ENCODE data around the gene RABGAP1L.

The RABGAP1L gene

DNA sequence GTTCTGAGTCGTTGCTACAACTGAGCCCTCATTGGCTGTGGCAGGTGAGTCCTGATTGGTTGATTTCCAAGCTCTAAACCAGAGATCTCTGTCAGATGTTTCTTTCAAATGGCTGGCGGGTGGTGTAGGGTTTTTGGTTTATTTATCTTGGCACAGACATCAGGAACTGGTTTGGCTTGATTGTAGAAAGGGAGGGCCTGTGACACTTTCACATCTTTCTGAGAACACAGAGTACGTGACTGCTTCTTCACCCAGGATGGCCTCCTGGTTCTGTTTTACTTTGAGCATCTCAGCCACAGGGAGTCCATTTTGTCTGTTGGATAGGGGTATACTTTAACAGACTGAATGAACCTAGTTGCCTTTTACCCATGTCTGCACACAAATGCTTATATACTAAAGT, 199.0 kb downstream of the RABGAP1L start:
- no peak overlapping the region for H3K4me3 ChIP-seq (ENCODE audit: control insufficient read depth in 1 of 7, extremely low read depth in 1 of 7, insufficient read depth in 4 of 7, low read depth in 2 of 7, low read length in 6 of 7)
- 100% methylated on average over 3 of the region's 3 CpGs for WGBS (ENCODE audit: insufficient coverage)

DNA sequence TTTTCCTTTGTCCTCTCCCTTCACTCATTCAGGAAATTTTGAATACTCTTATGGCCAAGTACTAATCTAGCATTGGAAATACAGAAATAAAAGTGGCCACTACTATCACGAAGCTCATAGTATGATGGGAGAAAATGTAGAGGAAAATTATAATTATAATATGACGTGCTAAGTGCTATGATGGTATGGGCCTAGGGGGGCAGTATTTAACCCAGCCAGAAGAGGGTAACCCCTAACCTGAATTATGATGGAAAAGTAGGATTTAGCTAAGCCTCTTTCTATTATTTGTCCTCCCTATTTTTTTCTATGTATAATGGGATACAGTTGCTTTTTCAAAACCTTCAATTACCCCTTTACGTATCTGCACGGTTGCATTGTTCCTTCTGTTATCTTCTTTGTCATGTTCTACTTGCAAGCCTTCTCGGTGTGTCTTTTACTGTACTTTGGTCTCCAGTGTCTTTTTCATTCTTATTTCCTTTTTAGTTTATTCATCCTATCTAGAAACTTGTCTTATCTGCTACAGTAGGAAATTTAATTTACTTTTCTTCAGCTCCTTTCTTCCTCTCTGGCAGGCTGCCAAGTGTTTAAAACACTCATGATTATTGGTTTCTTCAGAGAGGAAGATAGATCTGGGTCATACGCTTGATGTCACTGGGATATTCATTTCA, 199.6 kb downstream of the RABGAP1L start:
- ChIA-PET CTCF (no interaction called here), POLR2A (no interaction called here)
- H3K4me1 ChIP-seq (ENCODE audit: control extremely low read depth in 1 of 4, control insufficient read depth in 4 of 4, insufficient read depth in 4 of 4, low read length in 3 of 4), result no peaks in the 10 kb centered on the region
- WGBS (ENCODE audit: insufficient coverage), result 97% methylated on average over 4 of the region's 6 CpGs
- H3K27ac ChIP-seq (ENCODE audit: insufficient read depth in 1 of 2, low read depth in 1 of 2, low read length in 2 of 2, poor library complexity in 1 of 2, severe bottlenecking in 2 of 2), result no peak overlapping the region
- H3K9me3 ChIP-seq (ENCODE audit: control extremely low read depth in 1 of 5, control insufficient read depth in 4 of 5, insufficient read depth in 2 of 5, low read depth in 1 of 5, low read length in 4 of 5), result no peaks in the 10 kb centered on the region
- peak in 2 of 3 donors; percentile 0 to 2 for DNase-seq
- H3K27me3 ChIP-seq (replicated peaks in 2 of 5; ENCODE audit: control insufficient read depth in 4 of 5, insufficient read depth in 5 of 5, low read length in 4 of 5), result no peaks in the 10 kb centered on the region
- H3K4me3 ChIP-seq (ENCODE audit: control insufficient read depth in 1 of 7, extremely low read depth in 1 of 7, insufficient read depth in 4 of 7, low read depth in 2 of 7, low read length in 6 of 7), result no peak overlapping the region
- H3K36me3 ChIP-seq (ENCODE audit: control insufficient read depth in 4 of 4, insufficient read depth in 4 of 4, low read length in 3 of 4), result peaks cover 0 to 3% (median 0%) of the 10 kb centered on the region in 4 experiments

More for the DNA sequence above, 199.0 kb downstream of the RABGAP1L start:
- Histone ChIP-seq H3K4me1 (ENCODE audit: control extremely low read depth in 1 of 4, control insufficient read depth in 4 of 4, insufficient read depth in 4 of 4, low read length in 3 of 4) (no peaks in the 10 kb centered on the region), H3K27me3 (replicated peaks in 2 of 5; ENCODE audit: control insufficient read depth in 4 of 5, insufficient read depth in 5 of 5, low read length in 4 of 5) (no peaks in the 10 kb centered on the region), H3K36me3 (ENCODE audit: control insufficient read depth in 4 of 4, insufficient read depth in 4 of 4, low read length in 3 of 4) (peaks cover 0 to 3% (median 0%) of the 10 kb centered on the region in 4 experiments), H3K9me3 (ENCODE audit: control extremely low read depth in 1 of 5, control insufficient read depth in 4 of 5, insufficient read depth in 2 of 5, low read depth in 1 of 5, low read length in 4 of 5) (no peaks in the 10 kb centered on the region), H3K27ac (ENCODE audit: insufficient read depth in 1 of 2, low read depth in 1 of 2, low read length in 2 of 2, poor library complexity in 1 of 2, severe bottlenecking in 2 of 2) (no peak overlapping the region)
- ChIA-PET POLR2A (no interaction called here), CTCF (no interaction called here)
- DNase-seq, result no peak

DNA sequence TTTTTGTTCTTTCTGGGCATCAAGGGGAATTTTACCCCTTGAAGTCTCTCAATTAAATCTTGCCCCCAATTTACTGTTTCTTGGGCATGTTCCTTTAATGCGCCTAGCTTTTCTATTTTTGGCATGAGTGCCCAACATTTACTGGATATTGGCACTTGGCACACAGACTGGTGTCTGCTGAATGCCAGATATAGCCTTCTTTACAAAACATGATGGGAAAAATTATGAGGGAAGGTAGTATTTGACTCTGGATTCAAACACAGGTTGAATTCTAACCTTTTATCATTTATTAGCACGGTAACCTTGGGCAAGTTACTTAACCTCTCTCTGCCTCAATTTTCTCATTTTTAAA, 200.1 kb downstream of the RABGAP1L start:
- ChIA-PET CTCF (no interaction called here), POLR2A (no interaction called here)
- DNase-seq, result no peak
- Histone ChIP-seq H3K27ac (ENCODE audit: insufficient read depth in 1 of 2, low read depth in 1 of 2, low read length in 2 of 2, poor library complexity in 1 of 2, severe bottlenecking in 2 of 2) (no peak overlapping the region), H3K36me3 (ENCODE audit: control insufficient read depth in 4 of 4, insufficient read depth in 4 of 4, low read length in 3 of 4) (peaks cover 0 to 3% (median 0%) of the 10 kb centered on the region in 4 experiments), H3K4me3 (ENCODE audit: control insufficient read depth in 1 of 7, extremely low read depth in 1 of 7, insufficient read depth in 4 of 7, low read depth in 2 of 7, low read length in 6 of 7) (no peak overlapping the region), H3K27me3 (replicated peaks in 2 of 5; ENCODE audit: control insufficient read depth in 4 of 5, insufficient read depth in 5 of 5, low read length in 4 of 5) (no peaks in the 10 kb centered on the region), H3K4me1 (ENCODE audit: control extremely low read depth in 1 of 4, control insufficient read depth in 4 of 4, insufficient read depth in 4 of 4, low read length in 3 of 4) (no peaks in the 10 kb centered on the region), H3K9me3 (ENCODE audit: control extremely low read depth in 1 of 5, control insufficient read depth in 4 of 5, insufficient read depth in 2 of 5, low read depth in 1 of 5, low read length in 4 of 5) (no peaks in the 10 kb centered on the region)
- 100% methylated on average over 1 of the region's 2 CpGs for WGBS (ENCODE audit: insufficient coverage)

DNA sequence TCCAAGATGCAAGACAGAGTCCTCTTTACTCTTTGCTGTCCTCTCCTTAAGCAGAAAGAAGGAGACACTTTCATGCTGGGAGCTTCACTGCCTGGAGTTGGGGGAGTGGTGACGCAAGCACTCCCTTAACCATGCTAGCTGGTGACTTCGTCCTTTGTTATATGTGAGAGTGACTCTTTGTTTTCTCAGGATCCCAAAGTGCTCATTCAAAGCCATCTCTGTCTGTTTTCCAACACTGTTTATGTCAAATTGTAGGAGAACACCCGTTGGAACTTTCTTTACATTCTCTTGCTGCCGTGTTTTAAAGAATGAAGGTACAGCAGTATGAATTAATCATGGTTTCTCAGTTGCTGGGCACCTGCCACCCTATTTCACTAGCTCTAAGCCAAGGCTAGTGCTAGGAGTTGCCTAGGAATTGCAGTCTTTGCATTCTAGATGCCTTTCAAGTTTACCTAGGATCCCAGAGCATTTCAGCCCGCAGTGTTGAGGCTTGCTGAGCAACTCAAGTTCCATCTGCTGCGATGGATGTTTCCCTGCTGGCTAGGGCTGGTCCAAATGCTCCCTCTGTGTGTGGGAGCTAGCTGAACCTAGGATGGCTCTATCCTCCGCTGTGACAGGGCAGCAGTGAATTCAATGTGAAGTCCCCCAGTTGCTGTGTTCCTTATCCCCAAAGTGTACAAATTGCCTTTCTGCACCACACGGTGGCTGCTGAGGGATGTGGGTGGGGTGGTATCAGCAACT, 205.8 kb downstream of the RABGAP1L start:
- 98% methylated on average over 4 of the region's 8 CpGs for WGBS (ENCODE audit: insufficient coverage)

DNA sequence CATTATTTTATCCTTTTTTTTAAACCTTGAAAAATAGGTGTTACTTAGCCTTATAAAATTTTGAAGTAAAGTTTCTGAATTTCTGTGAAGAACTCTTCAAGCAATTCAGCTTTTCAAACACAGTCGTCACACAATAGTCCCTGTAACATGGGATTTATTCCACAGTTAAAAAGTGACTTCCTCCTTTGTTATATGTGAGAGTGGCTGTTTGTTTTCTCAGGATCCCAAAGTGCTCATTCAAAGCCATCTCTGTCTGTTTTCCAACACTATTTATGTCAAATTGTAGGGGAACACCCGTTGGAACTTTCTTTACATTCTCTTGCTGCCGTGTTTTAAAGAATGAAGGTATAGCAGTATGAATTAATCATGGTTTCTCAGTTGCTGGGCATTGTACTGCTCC, 207.6 kb downstream of the RABGAP1L start:
- H3K4me3 ChIP-seq (ENCODE audit: control insufficient read depth in 1 of 7, extremely low read depth in 1 of 7, insufficient read depth in 4 of 7, low read depth in 2 of 7, low read length in 6 of 7), result no peak overlapping the region
- no peaks in the 10 kb centered on the region for H3K36me3 ChIP-seq (ENCODE audit: control insufficient read depth in 4 of 4, insufficient read depth in 4 of 4, low read length in 3 of 4)
- no peaks in the 10 kb centered on the region for H3K9me3 ChIP-seq (ENCODE audit: control extremely low read depth in 1 of 5, control insufficient read depth in 4 of 5, insufficient read depth in 2 of 5, low read depth in 1 of 5, low read length in 4 of 5)
- H3K27ac ChIP-seq (ENCODE audit: insufficient read depth in 1 of 2, low read depth in 1 of 2, low read length in 2 of 2, poor library complexity in 1 of 2, severe bottlenecking in 2 of 2), result no peak overlapping the region
- WGBS (ENCODE audit: insufficient coverage), result 94% methylated on average over 2 of the region's 3 CpGs
- CTCF ChIA-PET, result no interaction called here
- H3K27me3 ChIP-seq (replicated peaks in 2 of 5; ENCODE audit: control insufficient read depth in 4 of 5, insufficient read depth in 5 of 5, low read length in 4 of 5), result no peaks in the 10 kb centered on the region
- no peaks in the 10 kb centered on the region for H3K4me1 ChIP-seq (ENCODE audit: control extremely low read depth in 1 of 4, control insufficient read depth in 4 of 4, insufficient read depth in 4 of 4, low read length in 3 of 4)
- DNase-seq, result no peak
- POLR2A ChIA-PET, result no interaction called here

More for the DNA sequence above, 205.8 kb downstream of the RABGAP1L start:
- Histone ChIP-seq H3K27me3 (replicated peaks in 2 of 5; ENCODE audit: control insufficient read depth in 4 of 5, insufficient read depth in 5 of 5, low read length in 4 of 5) (no peaks in the 10 kb centered on the region), H3K9me3 (ENCODE audit: control extremely low read depth in 1 of 5, control insufficient read depth in 4 of 5, insufficient read depth in 2 of 5, low read depth in 1 of 5, low read length in 4 of 5) (no peaks in the 10 kb centered on the region), H3K27ac (ENCODE audit: insufficient read depth in 1 of 2, low read depth in 1 of 2, low read length in 2 of 2, poor library complexity in 1 of 2, severe bottlenecking in 2 of 2) (no peak overlapping the region), H3K4me3 (ENCODE audit: control insufficient read depth in 1 of 7, extremely low read depth in 1 of 7, insufficient read depth in 4 of 7, low read depth in 2 of 7, low read length in 6 of 7) (no peak overlapping the region), H3K4me1 (ENCODE audit: control extremely low read depth in 1 of 4, control insufficient read depth in 4 of 4, insufficient read depth in 4 of 4, low read length in 3 of 4) (no peaks in the 10 kb centered on the region), H3K36me3 (ENCODE audit: control insufficient read depth in 4 of 4, insufficient read depth in 4 of 4, low read length in 3 of 4) (no peaks in the 10 kb centered on the region)
- ChIA-PET CTCF (no interaction called here), POLR2A (no interaction called here)
- no peak for DNase-seq

DNA sequence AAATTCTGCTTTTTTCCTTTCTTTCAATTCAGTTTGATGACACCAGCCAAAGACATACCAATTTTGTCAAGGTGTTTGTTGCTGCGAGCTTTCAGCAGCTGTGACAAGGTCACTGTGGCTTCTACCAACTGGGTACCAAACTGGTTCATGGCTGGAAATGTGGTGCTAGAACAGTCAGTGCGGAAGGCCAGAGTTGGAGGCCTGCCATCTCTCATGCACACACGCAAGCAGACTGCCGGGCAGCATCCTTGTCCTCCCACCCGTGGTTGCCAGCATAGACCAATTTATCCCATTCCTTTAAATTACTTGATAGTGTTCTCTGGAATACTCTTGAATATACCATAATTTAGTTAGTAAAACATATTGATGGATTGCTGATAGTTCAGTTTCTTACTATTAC, 208.6 kb downstream of the RABGAP1L start:
- POLR2A ChIA-PET, result no interaction called here
- CTCF ChIA-PET, result no interaction called here
- no peaks in the 10 kb centered on the region for H3K27me3 ChIP-seq (replicated peaks in 2 of 5; ENCODE audit: control insufficient read depth in 4 of 5, insufficient read depth in 5 of 5, low read length in 4 of 5)
- no peaks in the 10 kb centered on the region for H3K9me3 ChIP-seq (ENCODE audit: control extremely low read depth in 1 of 5, control insufficient read depth in 4 of 5, insufficient read depth in 2 of 5, low read depth in 1 of 5, low read length in 4 of 5)
- no peaks in the 10 kb centered on the region for H3K4me1 ChIP-seq (ENCODE audit: control extremely low read depth in 1 of 4, control insufficient read depth in 4 of 4, insufficient read depth in 4 of 4, low read length in 3 of 4)
- no peak overlapping the region for H3K4me3 ChIP-seq (ENCODE audit: control insufficient read depth in 1 of 7, extremely low read depth in 1 of 7, insufficient read depth in 4 of 7, low read depth in 2 of 7, low read length in 6 of 7)
- H3K27ac ChIP-seq (ENCODE audit: insufficient read depth in 1 of 2, low read depth in 1 of 2, low read length in 2 of 2, poor library complexity in 1 of 2, severe bottlenecking in 2 of 2), result no peak overlapping the region
- 96% methylated on average over 4 of the region's 5 CpGs for WGBS (ENCODE audit: insufficient coverage)
- no peaks in the 10 kb centered on the region for H3K36me3 ChIP-seq (ENCODE audit: control insufficient read depth in 4 of 4, insufficient read depth in 4 of 4, low read length in 3 of 4)
- no peak for DNase-seq

DNA sequence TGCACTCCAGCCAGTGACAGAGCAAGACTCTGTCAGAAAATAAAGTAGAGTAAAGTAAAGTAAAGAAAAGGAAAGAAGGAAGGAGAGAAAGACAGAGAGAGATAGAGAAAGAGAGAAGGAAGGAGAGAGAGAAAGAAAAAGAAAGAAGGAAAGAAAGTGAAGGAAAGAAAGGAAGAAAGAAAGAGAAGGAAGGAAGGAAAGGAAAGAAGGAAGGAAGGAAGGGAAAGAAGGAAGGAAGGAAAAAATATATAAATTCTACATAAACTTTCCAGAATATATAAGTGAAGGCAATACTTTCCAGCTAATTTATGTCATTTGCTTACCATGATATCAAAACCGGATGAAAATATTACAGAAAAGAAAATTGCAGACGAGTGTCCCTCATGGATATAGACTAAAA, 216.7 kb downstream of the RABGAP1L start:
- Histone ChIP-seq H3K36me3 (ENCODE audit: control insufficient read depth in 4 of 4, insufficient read depth in 4 of 4, low read length in 3 of 4) (no peaks in the 10 kb centered on the region), H3K27me3 (replicated peaks in 2 of 5; ENCODE audit: control insufficient read depth in 4 of 5, insufficient read depth in 5 of 5, low read length in 4 of 5) (no peaks in the 10 kb centered on the region), H3K4me1 (ENCODE audit: control extremely low read depth in 1 of 4, control insufficient read depth in 4 of 4, insufficient read depth in 4 of 4, low read length in 3 of 4) (no peaks in the 10 kb centered on the region), H3K27ac (ENCODE audit: insufficient read depth in 1 of 2, low read depth in 1 of 2, low read length in 2 of 2, poor library complexity in 1 of 2, severe bottlenecking in 2 of 2) (no peak overlapping the region), H3K4me3 (ENCODE audit: control insufficient read depth in 1 of 7, extremely low read depth in 1 of 7, insufficient read depth in 4 of 7, low read depth in 2 of 7, low read length in 6 of 7) (no peak overlapping the region), H3K9me3 (ENCODE audit: control extremely low read depth in 1 of 5, control insufficient read depth in 4 of 5, insufficient read depth in 2 of 5, low read depth in 1 of 5, low read length in 4 of 5) (no peaks in the 10 kb centered on the region)
- CTCF ChIA-PET, result no interaction called here
- POLR2A ChIA-PET, result no interaction called here
- no peak for DNase-seq
- WGBS (ENCODE audit: insufficient coverage), result no CpG with 5 or more reads among the region's 2 CpGs
